ENCODE data around the gene RPL13A.
"Not testable (repeated sequence)": the region's sequence is repeated elsewhere in the genome, so short reads cannot be mapped to it uniquely, and the experiment has no call there.

Gene RPL13A

GRCh38 chr19:49458567-49458903 lies 28.9 kb upstream of the RPL13A start:
- H2BK120ac ChIP-seq (ENCODE audit: low read depth, low read length), result no peak overlapping the region
- 98% methylated on average over 5 of the region's 5 CpGs for WGBS
- H3K9me3 ChIP-seq (ENCODE audit: control insufficient read depth, low read length), result no peaks in the 10 kb centered on the region
- no peak overlapping the region for H3K27ac ChIP-seq (ENCODE audit: low read length, poor library complexity, severe bottlenecking)
- no peak overlapping the region for H2BK5ac ChIP-seq (ENCODE audit: low read depth, low read length, poor library complexity, severe bottlenecking)
- H3K4me3 ChIP-seq (ENCODE audit: insufficient read depth in 1 of 2, low read depth in 1 of 2, low read length in 2 of 2), result no peak overlapping the region
- no peak for DNase-seq
- H3K14ac ChIP-seq (ENCODE audit: low read length in 2 of 2), result no peak overlapping the region
- H3K27me3 ChIP-seq (ENCODE audit: control insufficient read depth in 1 of 2, insufficient read depth in 1 of 2, low read length in 2 of 2), result no peaks in the 10 kb centered on the region
- H3K79me1 ChIP-seq (replicated peaks; ENCODE audit: low read length, poor library complexity, severe bottlenecking), result peaks cover 24% of the 10 kb centered on the region
- no peak overlapping the region for H3K4ac ChIP-seq (ENCODE audit: low read depth in 1 of 2, low read length in 2 of 2)
- H3K9ac ChIP-seq (ENCODE audit: low read length), result peak overlapping the region; percentile 76
- no peak overlapping the region for H4K8ac ChIP-seq (ENCODE audit: low read length)
- H3K23ac ChIP-seq (ENCODE audit: low read length in 2 of 2), result no peak overlapping the region
- H3K4me1 ChIP-seq (ENCODE audit: control insufficient read depth, insufficient read depth, low read depth, low read length), result peaks cover 6% of the 10 kb centered on the region
- peaks cover 3 to 22% of the 10 kb centered on the region in 2 experiments for H3K36me3 ChIP-seq (ENCODE audit: control insufficient read depth in 1 of 2, insufficient read depth in 2 of 2, low read depth in 1 of 2, low read length in 2 of 2)
- H2AK5ac ChIP-seq (ENCODE audit: low read length, severe bottlenecking), result no peak overlapping the region
- H3K18ac ChIP-seq (ENCODE audit: low read depth in 1 of 2, low read length in 2 of 2), result no peak overlapping the region
- no peak overlapping the region for H2AFZ ChIP-seq (ENCODE audit: low read depth, low read length)
- H2BK15ac ChIP-seq (ENCODE audit: low read depth, poor library complexity, severe bottlenecking), result no peak overlapping the region
- no peak overlapping the region for H3K4me2 ChIP-seq (ENCODE audit: low read length, poor library complexity, severe bottlenecking)
- H4K91ac ChIP-seq (ENCODE audit: low read length), result no peak overlapping the region
- no peak overlapping the region for H2BK12ac ChIP-seq (ENCODE audit: low read length in 2 of 2)

GRCh38 chr19:49459388-49459787 lies 28.0 kb upstream of the RPL13A start:
- Histone ChIP-seq H3K79me1 (replicated peaks; ENCODE audit: low read length, poor library complexity, severe bottlenecking) (peaks cover 17% of the 10 kb centered on the region), H3K4me1 (ENCODE audit: control insufficient read depth, insufficient read depth, low read depth, low read length) (peaks cover 1% of the 10 kb centered on the region), H3K27me3 (ENCODE audit: control insufficient read depth in 1 of 2, insufficient read depth in 1 of 2, low read length in 2 of 2) (no peaks in the 10 kb centered on the region), H3K27ac (ENCODE audit: low read length, poor library complexity, severe bottlenecking) (no peak overlapping the region), H2BK12ac (ENCODE audit: low read length in 2 of 2) (no peak overlapping the region), H3K36me3 (ENCODE audit: control insufficient read depth in 1 of 2, insufficient read depth in 2 of 2, low read depth in 1 of 2, low read length in 2 of 2) (peaks cover 3 to 30% of the 10 kb centered on the region in 2 experiments), H3K23ac (ENCODE audit: low read length in 2 of 2) (no peak overlapping the region), H2AK5ac (ENCODE audit: low read length, severe bottlenecking) (no peak overlapping the region), H2AFZ (ENCODE audit: low read depth, low read length) (no peak overlapping the region), H4K91ac (ENCODE audit: low read length) (peak overlapping the region; percentile 68), H3K9ac (ENCODE audit: low read length) (no peak overlapping the region), H4K8ac (ENCODE audit: low read length) (no peak overlapping the region), H3K14ac (ENCODE audit: low read length in 2 of 2) (no peak overlapping the region), H3K4ac (ENCODE audit: low read depth in 1 of 2, low read length in 2 of 2) (no peak overlapping the region), H3K18ac (ENCODE audit: low read depth in 1 of 2, low read length in 2 of 2) (no peak overlapping the region), H3K4me2 (ENCODE audit: low read length, poor library complexity, severe bottlenecking) (no peak overlapping the region), H2BK15ac (ENCODE audit: low read depth, poor library complexity, severe bottlenecking) (no peak overlapping the region), H3K9me3 (ENCODE audit: control insufficient read depth, low read length) (no peaks in the 10 kb centered on the region), H2BK120ac (ENCODE audit: low read depth, low read length) (no peak overlapping the region), H2BK5ac (ENCODE audit: low read depth, low read length, poor library complexity, severe bottlenecking) (no peak overlapping the region), H3K4me3 (ENCODE audit: insufficient read depth in 1 of 2, low read depth in 1 of 2, low read length in 2 of 2) (no peak overlapping the region)
- DNase-seq, result no peak
- 96% methylated on average over 10 of the region's 12 CpGs for WGBS

- H3K23ac ChIP-seq (ENCODE audit: low read length in 2 of 2); H2AK5ac ChIP-seq (ENCODE audit: low read length, severe bottlenecking); H4K8ac ChIP-seq (ENCODE audit: low read length); H3K4me1 ChIP-seq (ENCODE audit: control insufficient read depth, insufficient read depth, low read depth, low read length); H3K27ac ChIP-seq (ENCODE audit: low read length, poor library complexity, severe bottlenecking); H3K18ac ChIP-seq (ENCODE audit: low read depth in 1 of 2, low read length in 2 of 2); H3K9ac ChIP-seq (ENCODE audit: low read length); H3K27me3 ChIP-seq (ENCODE audit: control insufficient read depth in 1 of 2, insufficient read depth in 1 of 2, low read length in 2 of 2); DNase-seq; H3K4me2 ChIP-seq (ENCODE audit: low read length, poor library complexity, severe bottlenecking); H2BK15ac ChIP-seq (ENCODE audit: low read depth, poor library complexity, severe bottlenecking); H3K9me3 ChIP-seq (ENCODE audit: control insufficient read depth, low read length); H2BK5ac ChIP-seq (ENCODE audit: low read depth, low read length, poor library complexity, severe bottlenecking); H4K91ac ChIP-seq (ENCODE audit: low read length); H3K4me3 ChIP-seq (ENCODE audit: insufficient read depth in 1 of 2, low read depth in 1 of 2, low read length in 2 of 2); H2BK12ac ChIP-seq (ENCODE audit: low read length in 2 of 2); H3K14ac ChIP-seq (ENCODE audit: low read length in 2 of 2); H3K4ac ChIP-seq (ENCODE audit: low read depth in 1 of 2, low read length in 2 of 2); H2AFZ ChIP-seq (ENCODE audit: low read depth, low read length); H2BK120ac ChIP-seq (ENCODE audit: low read depth, low read length): not testable (repeated sequence)
- WGBS, result no CpG with 5 or more reads among the region's 1 CpG
- Histone ChIP-seq H3K36me3 (ENCODE audit: control insufficient read depth in 1 of 2, insufficient read depth in 2 of 2, low read depth in 1 of 2, low read length in 2 of 2) (peaks cover 11 to 47% of the 10 kb centered on the region in 2 experiments), H3K79me1 (replicated peaks; ENCODE audit: low read length, poor library complexity, severe bottlenecking) (peaks cover 15% of the 10 kb centered on the region)
Measured at GRCh38 chr19:49461130-49461529, 26.3 kb upstream of the RPL13A start.

GRCh38 chr19:49461656-49462055 lies 25.8 kb upstream of the RPL13A start:
- no peak overlapping the region for H4K91ac ChIP-seq (ENCODE audit: low read length)
- no peak for DNase-seq
- peaks cover 12% of the 10 kb centered on the region for H3K79me1 ChIP-seq (replicated peaks; ENCODE audit: low read length, poor library complexity, severe bottlenecking)
- no peak overlapping the region for H4K8ac ChIP-seq (ENCODE audit: low read length)
- H3K27me3 ChIP-seq (ENCODE audit: control insufficient read depth in 1 of 2, insufficient read depth in 1 of 2, low read length in 2 of 2), result no peaks in the 10 kb centered on the region
- H3K9ac ChIP-seq (ENCODE audit: low read length), result no peak overlapping the region
- peaks cover 11 to 52% of the 10 kb centered on the region in 2 experiments for H3K36me3 ChIP-seq (ENCODE audit: control insufficient read depth in 1 of 2, insufficient read depth in 2 of 2, low read depth in 1 of 2, low read length in 2 of 2)
- WGBS, result 97% methylated on average over 24 of the region's 37 CpGs
- no peak overlapping the region for H3K18ac ChIP-seq (ENCODE audit: low read depth in 1 of 2, low read length in 2 of 2)
- no peak overlapping the region for H2BK5ac ChIP-seq (ENCODE audit: low read depth, low read length, poor library complexity, severe bottlenecking)
- no peak overlapping the region for H2BK12ac ChIP-seq (ENCODE audit: low read length in 2 of 2)
- peaks cover 3% of the 10 kb centered on the region for H3K4me1 ChIP-seq (ENCODE audit: control insufficient read depth, insufficient read depth, low read depth, low read length)
- no peak overlapping the region for H3K14ac ChIP-seq (ENCODE audit: low read length in 2 of 2)
- no peak overlapping the region for H3K4ac ChIP-seq (ENCODE audit: low read depth in 1 of 2, low read length in 2 of 2)
- no peak overlapping the region for H3K23ac ChIP-seq (ENCODE audit: low read length in 2 of 2)
- H2BK120ac ChIP-seq (ENCODE audit: low read depth, low read length), result no peak overlapping the region
- no peak overlapping the region for H3K27ac ChIP-seq (ENCODE audit: low read length, poor library complexity, severe bottlenecking)
- no peak overlapping the region for H3K4me2 ChIP-seq (ENCODE audit: low read length, poor library complexity, severe bottlenecking)
- H2AK5ac ChIP-seq (ENCODE audit: low read length, severe bottlenecking), result no peak overlapping the region
- H3K9me3 ChIP-seq (ENCODE audit: control insufficient read depth, low read length), result no peaks in the 10 kb centered on the region
- H3K4me3 ChIP-seq (ENCODE audit: insufficient read depth in 1 of 2, low read depth in 1 of 2, low read length in 2 of 2), result no peak overlapping the region
- no peak overlapping the region for H2BK15ac ChIP-seq (ENCODE audit: low read depth, poor library complexity, severe bottlenecking)
- no peak overlapping the region for H2AFZ ChIP-seq (ENCODE audit: low read depth, low read length)
